ENCODE data around the gene STXBP5. TPM values are rescaled to one million over a fixed set of nuclear protein-coding genes. Genes with fewer than 3 reads are reported as not detected.

The STXBP5 gene
- total RNA-seq, 1 experiment from 2014 or later, result 17.9 TPM

DNA sequence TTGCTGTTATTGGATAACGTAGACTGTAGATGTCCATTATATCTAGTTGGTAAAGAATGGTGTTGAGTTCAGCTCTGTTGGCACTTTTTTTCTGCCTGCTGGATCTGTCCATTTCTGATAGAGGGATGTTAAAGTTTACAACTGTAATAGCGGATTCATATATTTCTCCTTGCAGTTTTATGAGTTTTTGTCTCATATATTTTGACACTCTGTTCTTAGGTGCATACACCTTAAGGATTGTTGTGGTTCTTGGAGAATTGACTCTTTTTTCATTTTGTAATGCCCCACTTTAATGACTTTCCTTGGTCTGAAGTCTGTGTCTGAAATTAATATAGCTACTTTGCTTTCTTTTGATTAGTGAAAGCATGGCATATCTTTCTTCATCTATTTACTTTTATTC lies 16.1 kb downstream of the STXBP5 start:
- CTCF ChIA-PET, result no interaction called here
- no peak overlapping the region for H3K4me3 Mint-ChIP-seq (ENCODE audit: unreplicated experiment)
- H3K4me1 ChIP-seq, result 0 out of 2 replicates have a peak, but pooled peaks cover 5% of the 10 kb centered on the region
- no TSS peak for BruUV-seq (replicated peaks)
- peaks cover 15% of the 10 kb centered on the region for H3K36me3 Mint-ChIP-seq (ENCODE audit: insufficient read depth, unreplicated experiment)
- H3K4me1 Mint-ChIP-seq (ENCODE audit: low read depth, unreplicated experiment), result peaks cover 8% of the 10 kb centered on the region
- H3K27me3 Mint-ChIP-seq (ENCODE audit: insufficient read depth, unreplicated experiment), result no peaks in the 10 kb centered on the region
- TF ChIP-seq CTCF (IDR thresholded peaks at IDR 0.05; ENCODE audit: insufficient read depth in 1 of 2, low read depth in 1 of 2, low read length in 1 of 2, severe bottlenecking in 1 of 2, unreplicated experiment in 1 of 2), result no peak
- H3K27ac Mint-ChIP-seq (ENCODE audit: unreplicated experiment), result no peak overlapping the region
- POLR2A ChIA-PET, result no interaction called here
- no peaks in the 10 kb centered on the region for H3K9me3 ChIP-seq
- intact Hi-C loops (cut with micrococcal nuclease; ENCODE audit: unreplicated experiment), result no loop called here
- no peak for DNase-seq
- H3K27me3 ChIP-seq (replicated peaks; ENCODE audit: control insufficient read depth, insufficient read depth, low read length), result no peaks in the 10 kb centered on the region
- H3K9me3 Mint-ChIP-seq (ENCODE audit: unreplicated experiment), result no peaks in the 10 kb centered on the region
- H3K4me3 ChIP-seq (ENCODE audit: low read depth, low read length), result no peak overlapping the region
- H3K36me3 ChIP-seq (ENCODE audit: control insufficient read depth, insufficient read depth, low read length), result no peaks in the 10 kb centered on the region

DNA sequence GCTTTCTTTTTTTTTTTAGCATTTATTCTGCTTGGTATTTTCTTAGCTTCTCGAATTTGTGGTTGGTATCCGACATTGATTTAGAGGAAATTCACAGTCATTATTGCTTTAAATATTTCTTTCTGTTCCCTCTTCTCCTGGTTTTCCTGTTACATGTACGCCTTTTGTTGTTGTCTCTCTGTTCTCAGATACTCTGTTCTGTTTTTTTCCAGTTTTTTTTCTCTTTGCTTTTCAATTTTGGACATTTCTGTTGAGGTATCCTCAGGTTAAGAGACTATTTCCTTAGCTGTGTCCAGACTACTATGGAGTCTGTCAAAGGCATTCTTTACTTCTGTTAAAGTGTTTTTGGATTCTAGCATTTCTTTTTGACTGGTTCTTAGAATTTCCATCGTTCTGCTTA lies 17.5 kb downstream of the STXBP5 start:
- no peak overlapping the region for H3K27ac Mint-ChIP-seq (ENCODE audit: unreplicated experiment)
- ChIA-PET CTCF (no interaction called here), POLR2A (no interaction called here)
- H3K4me3 Mint-ChIP-seq (ENCODE audit: unreplicated experiment), result no peak overlapping the region
- peaks cover 15% of the 10 kb centered on the region for H3K36me3 Mint-ChIP-seq (ENCODE audit: insufficient read depth, unreplicated experiment)
- BruUV-seq (replicated peaks), result no TSS peak
- H3K27me3 Mint-ChIP-seq (ENCODE audit: insufficient read depth, unreplicated experiment), result no peaks in the 10 kb centered on the region
- Histone ChIP-seq H3K36me3 (ENCODE audit: control insufficient read depth, insufficient read depth, low read length) (no peaks in the 10 kb centered on the region), H3K4me3 (ENCODE audit: low read depth, low read length) (no peak overlapping the region), H3K9me3 (no peaks in the 10 kb centered on the region), H3K27me3 (replicated peaks; ENCODE audit: control insufficient read depth, insufficient read depth, low read length) (no peaks in the 10 kb centered on the region), H3K4me1 (0 out of 2 replicates have a peak, but pooled peaks cover 5% of the 10 kb centered on the region)
- no peaks in the 10 kb centered on the region for H3K9me3 Mint-ChIP-seq (ENCODE audit: unreplicated experiment)
- TF ChIP-seq CTCF (IDR thresholded peaks at IDR 0.05; ENCODE audit: insufficient read depth in 1 of 2, low read depth in 1 of 2, low read length in 1 of 2, severe bottlenecking in 1 of 2, unreplicated experiment in 1 of 2), result no peak
- H3K4me1 Mint-ChIP-seq (ENCODE audit: low read depth, unreplicated experiment), result peaks cover 8% of the 10 kb centered on the region
- no peak for DNase-seq
- intact Hi-C loops (cut with micrococcal nuclease; ENCODE audit: unreplicated experiment), result loop anchor here (1.0 kb wide), 3 partner anchors 290 to 364 kb away; no protein-coding TSS in a partner anchor

- no peaks in the 10 kb centered on the region for H3K9me3 ChIP-seq
- CTCF ChIA-PET, result no interaction called here
- 0 out of 2 replicates have a peak, but pooled peaks cover 5% of the 10 kb centered on the region for H3K4me1 ChIP-seq
- H3K27me3 Mint-ChIP-seq (ENCODE audit: insufficient read depth, unreplicated experiment), result no peaks in the 10 kb centered on the region
- no peaks in the 10 kb centered on the region for H3K9me3 Mint-ChIP-seq (ENCODE audit: unreplicated experiment)
- no peak overlapping the region for H3K4me3 ChIP-seq (ENCODE audit: low read depth, low read length)
- peak; percentile 49 to 52 for TF ChIP-seq CTCF (IDR thresholded peaks at IDR 0.05; ENCODE audit: insufficient read depth in 1 of 2, low read depth in 1 of 2, low read length in 1 of 2, severe bottlenecking in 1 of 2, unreplicated experiment in 1 of 2)
- DNase-seq, result peak in 1 of 2 experiments; percentile 29
- H3K4me1 Mint-ChIP-seq (ENCODE audit: low read depth, unreplicated experiment), result peaks cover 8% of the 10 kb centered on the region
- POLR2A ChIA-PET, result no interaction called here
- H3K36me3 ChIP-seq (ENCODE audit: control insufficient read depth, insufficient read depth, low read length), result no peaks in the 10 kb centered on the region
- H3K27ac Mint-ChIP-seq (ENCODE audit: unreplicated experiment), result no peak overlapping the region
- no peak overlapping the region for H3K4me3 Mint-ChIP-seq (ENCODE audit: unreplicated experiment)
- no peaks in the 10 kb centered on the region for H3K27me3 ChIP-seq (replicated peaks; ENCODE audit: control insufficient read depth, insufficient read depth, low read length)
- H3K36me3 Mint-ChIP-seq (ENCODE audit: insufficient read depth, unreplicated experiment), result peaks cover 15% of the 10 kb centered on the region
- intact Hi-C loops (cut with micrococcal nuclease; ENCODE audit: unreplicated experiment), result loop anchor here (1.0 kb wide), 2 partner anchors 291 to 320 kb away; no protein-coding TSS in a partner anchor
- BruUV-seq (replicated peaks), result no TSS peak
These were observed 18.1 kb downstream of the STXBP5 start for GRCh38 chr6:147222160-147222838.

Data from Caco-2 (cell line).